Right atrium auricular region (tissue), 2 donors: ENCODE results near the gene FAM193B. TPM values are rescaled to one million over a fixed set of nuclear protein-coding genes. Genes with fewer than 3 reads are reported as not detected.

ENCODE experiments used
- DNase-seq: peaks from one replicate; pipeline ENCODE4 v3.0.0-alpha.2; 2019; ENCODE audit warnings: low spot score
- H3K27ac ChIP-seq, 2 donors: fragments of 200-600 bp; sonication (generic); 1 replicate in 1 of 2; 2 replicates in 1 of 2; pipeline ENCODE4 v1.5.1; 2016 to 2019
- H3K27me3 ChIP-seq, 2 donors: fragments of 200-600 bp; sonication (generic); one replicate each; pipeline versions ENCODE4 v1.5.1 to v1.6.0; 2017 to 2019
- H3K36me3 ChIP-seq: fragments of 200-600 bp; sonication (generic); one replicate; pipeline ENCODE4 v1.5.1; 2016
- H3K4me1 ChIP-seq, 2 donors: fragments of 200-600 bp; sonication (generic); one replicate each; pipeline versions ENCODE4 v1.5.1 to v1.6.0; 2017 to 2019
- H3K4me3 ChIP-seq, 2 donors: fragments of 200-600 bp; sonication (generic); 1 replicate in 1 of 2; 2 replicates in 1 of 2; pipeline ENCODE4 v1.5.1; 2017 to 2019; ENCODE audit warnings: mild to moderate bottlenecking in 1 of 2, moderate library complexity in 1 of 2
- H3K9me3 ChIP-seq, 2 donors: fragments of 200-600 bp; sonication (generic); one replicate each; pipeline ENCODE4 v1.5.1; 2019
- CTCF ChIP-seq, 2 donors: fragments of 200-600 bp; sonication (generic); IDR thresholded peaks; one replicate each; pipeline ENCODE4 v1.5.1; 2019; ENCODE audit warnings: antibody characterized with exemption in 2 of 2
- total RNA-seq, 2 donors: library from RNA; depleted of rRNA; stranded (reverse); fragments of >200 nt; gene quantifications; one replicate each; pipeline ENCODE4 v1.1.0, GENCODE V29; 2016

The FAM193B gene
- total RNA-seq, 2 donors from 2014 or later: 9.8 to 20.7 TPM

- H3K4me3 ChIP-seq: no peak overlapping the region
- H3K36me3 ChIP-seq: no peaks in the 10 kb centered on the region
- peak; percentile 91 for DNase-seq
- TF ChIP-seq CTCF (IDR thresholded peaks at IDR 0.05): no peak
- H3K4me1 ChIP-seq: peaks cover 0 to 62% of the 10 kb centered on the region in 2 donors
- H3K9me3 ChIP-seq: no peaks in the 10 kb centered on the region
- peak overlapping the region; percentile 64 to 86 for H3K27ac ChIP-seq
- H3K27me3 ChIP-seq: no peaks in the 10 kb centered on the region
Measured at GRCh38 chr5:177545487-177546257, 8.7 kb downstream of the FAM193B start.

GRCh38 chr5:177542816-177543465 is 11.4 kb downstream of the FAM193B start:
- Histone ChIP-seq H3K27me3 (no peaks in the 10 kb centered on the region), H3K36me3 (no peaks in the 10 kb centered on the region), H3K4me3 (no peak overlapping the region), H3K9me3 (no peaks in the 10 kb centered on the region), H3K27ac (no peak overlapping the region), H3K4me1 (peaks cover 0 to 66% of the 10 kb centered on the region in 2 donors)
- DNase-seq: no peak
- no peak for TF ChIP-seq CTCF (IDR thresholded peaks at IDR 0.05)

GRCh38 chr5:177540438-177540837 is 13.9 kb downstream of the FAM193B start:
- TF ChIP-seq CTCF (IDR thresholded peaks at IDR 0.05): no peak
- peaks cover 0 to 63% of the 10 kb centered on the region in 2 donors for H3K4me1 ChIP-seq

GRCh38 chr5:177539411-177539810 is 15.0 kb downstream of the FAM193B start:
- DNase-seq: no peak
- H3K27ac ChIP-seq: peak overlapping the region; percentile 40 to 76
- H3K9me3 ChIP-seq: no peaks in the 10 kb centered on the region
- TF ChIP-seq CTCF (IDR thresholded peaks at IDR 0.05): no peak
- no peak overlapping the region for H3K4me3 ChIP-seq
- no peaks in the 10 kb centered on the region for H3K27me3 ChIP-seq
- peaks cover 24% of the 10 kb centered on the region for H3K36me3 ChIP-seq
- H3K4me1 ChIP-seq: peaks cover 0 to 59% of the 10 kb centered on the region in 2 donors

More at GRCh38 chr5:177540438-177540837, 13.9 kb downstream of the FAM193B start:
- Histone ChIP-seq H3K27ac (no peak overlapping the region), H3K9me3 (no peaks in the 10 kb centered on the region), H3K4me3 (no peak overlapping the region), H3K36me3 (peaks cover 19% of the 10 kb centered on the region), H3K27me3 (no peaks in the 10 kb centered on the region)
- no peak for DNase-seq

- Histone ChIP-seq H3K27ac (peak overlapping the region; percentile 40 to 76), H3K4me1 (peaks cover 0 to 56% of the 10 kb centered on the region in 2 donors), H3K4me3 (no peak overlapping the region), H3K27me3 (no peaks in the 10 kb centered on the region), H3K9me3 (no peaks in the 10 kb centered on the region), H3K36me3 (peaks cover 25% of the 10 kb centered on the region)
- no peak for DNase-seq
- TF ChIP-seq CTCF (IDR thresholded peaks at IDR 0.05): no peak
Measured at GRCh38 chr5:177538876-177539275, 15.5 kb downstream of the FAM193B start.
